Activated T-helper 17 cell treated with anti-CD3 and anti-CD28 coated beads, Interleukin-2, amount 50 U/mL, for 72 hours (primary cell): ENCODE data around the gene ECM2. TPM values are rescaled to one million over a fixed set of nuclear protein-coding genes. Genes with fewer than 3 reads are reported as not detected.

Experiments
- ATAC-seq: fragments of 150-1000 bp; cut with Tn5 transposase; replicated peaks from 2 replicates; pipeline ENCODE4 v1.10.0; 2021; ENCODE audit warnings: mild to moderate bottlenecking, moderate library complexity
- H3K27ac Mint-ChIP-seq: one replicate; pipeline ENCODE4 v1.8.0; 2022; ENCODE audit warnings: mixed read lengths
- H3K27me3 Mint-ChIP-seq: one replicate; pipeline ENCODE4 v1.8.0; 2022; ENCODE audit warnings: mixed read lengths
- H3K36me3 Mint-ChIP-seq: one replicate; pipeline ENCODE4 v1.8.0; 2022; ENCODE audit warnings: low read depth, mild to moderate bottlenecking, mixed read lengths
- H3K4me1 Mint-ChIP-seq: one replicate; pipeline ENCODE4 v1.8.0; 2022; ENCODE audit warnings: mixed read lengths
- H3K4me3 Mint-ChIP-seq: one replicate; pipeline ENCODE4 v1.8.0; 2022; ENCODE audit warnings: mild to moderate bottlenecking, mixed read lengths
- H3K9me3 Mint-ChIP-seq: one replicate; pipeline ENCODE4 v1.8.0; 2022; ENCODE audit warnings: mixed read lengths
- total RNA-seq, 2 donors: library from RNA; stranded (reverse); gene quantifications; one replicate each; pipeline ENCODE4 v1.2.3, GENCODE V29; 2022

The ECM2 gene
- total RNA-seq, 2 donors from 2014 or later = not detected

- ATAC-seq = no peak
- peaks cover 5% of the 10 kb centered on the region for H3K4me1 Mint-ChIP-seq
- H3K9me3 Mint-ChIP-seq = no peaks in the 10 kb centered on the region
- no peak overlapping the region for H3K4me3 Mint-ChIP-seq
- no peak overlapping the region for H3K27ac Mint-ChIP-seq
- no peaks in the 10 kb centered on the region for H3K27me3 Mint-ChIP-seq
- no peaks in the 10 kb centered on the region for H3K36me3 Mint-ChIP-seq
Measured at GRCh38 chr9:92478783-92479182, 57.0 kb downstream of the ECM2 start.

DNA sequence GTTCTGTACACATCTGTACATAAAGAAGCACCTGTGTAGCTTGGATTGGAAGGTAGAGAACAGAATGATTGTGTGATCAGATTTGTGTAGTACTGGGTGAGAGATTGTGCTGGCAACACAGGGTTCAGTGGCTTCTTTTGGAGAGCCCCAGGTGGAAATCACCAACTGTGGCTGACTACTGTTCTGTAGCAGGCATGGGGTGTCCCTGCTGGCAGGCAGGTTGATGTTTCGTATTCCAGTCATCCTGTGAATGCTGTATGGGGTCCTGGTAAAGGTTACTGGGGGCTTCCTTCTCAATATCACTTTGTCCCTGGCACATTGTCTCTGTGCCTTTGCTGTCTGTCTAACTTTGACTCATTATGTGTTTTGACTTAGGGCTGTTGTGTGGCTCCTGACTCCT is 58.8 kb downstream of the ECM2 start:
- H3K4me1 Mint-ChIP-seq = peaks cover 5% of the 10 kb centered on the region
- H3K27ac Mint-ChIP-seq = no peak overlapping the region
- ATAC-seq = peak; percentile 37
- H3K4me3 Mint-ChIP-seq = no peak overlapping the region
- no peaks in the 10 kb centered on the region for H3K27me3 Mint-ChIP-seq
- no peaks in the 10 kb centered on the region for H3K36me3 Mint-ChIP-seq
- no peaks in the 10 kb centered on the region for H3K9me3 Mint-ChIP-seq

GRCh38 chr9:92474587-92474986 is 61.2 kb downstream of the ECM2 start:
- no peak overlapping the region for H3K4me3 Mint-ChIP-seq
- H3K27ac Mint-ChIP-seq = no peak overlapping the region
- H3K4me1 Mint-ChIP-seq = no peaks in the 10 kb centered on the region
- no peak for ATAC-seq
- H3K36me3 Mint-ChIP-seq = no peaks in the 10 kb centered on the region
- no peaks in the 10 kb centered on the region for H3K9me3 Mint-ChIP-seq
- no peaks in the 10 kb centered on the region for H3K27me3 Mint-ChIP-seq

- Mint-ChIP-seq H3K36me3 (no peaks in the 10 kb centered on the region), H3K9me3 (no peaks in the 10 kb centered on the region), H3K4me1 (no peaks in the 10 kb centered on the region), H3K27ac (no peak overlapping the region), H3K27me3 (no peaks in the 10 kb centered on the region), H3K4me3 (no peak overlapping the region)
- ATAC-seq = no peak
Measured at GRCh38 chr9:92468206-92468605, 67.6 kb downstream of the ECM2 start.

GRCh38 chr9:92467511-92467910 is 68.3 kb downstream of the ECM2 start:
- Mint-ChIP-seq H3K9me3 (no peaks in the 10 kb centered on the region), H3K27me3 (no peaks in the 10 kb centered on the region), H3K4me1 (no peaks in the 10 kb centered on the region), H3K4me3 (no peak overlapping the region), H3K36me3 (no peaks in the 10 kb centered on the region), H3K27ac (no peak overlapping the region)
- ATAC-seq = no peak

DNA sequence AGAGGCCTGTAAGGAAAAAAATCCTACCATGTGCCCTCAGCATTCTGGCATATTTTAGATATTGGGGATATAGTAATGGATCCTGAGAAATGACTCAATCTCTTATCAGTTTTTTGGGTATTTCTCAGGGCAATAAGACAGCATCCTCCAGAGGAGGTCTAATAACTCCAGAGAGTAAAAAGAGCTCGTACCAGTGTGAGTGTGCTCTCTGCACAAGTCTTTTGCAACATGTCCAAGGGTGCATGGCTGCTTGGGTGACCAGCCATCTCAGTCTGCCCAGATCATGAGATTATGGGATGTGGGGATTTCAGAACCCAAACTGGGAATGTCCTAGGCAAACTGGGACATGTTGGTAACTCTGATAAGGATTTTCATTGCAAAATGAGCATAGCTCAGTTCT is 68.7 kb downstream of the ECM2 start:
- no peaks in the 10 kb centered on the region for H3K27me3 Mint-ChIP-seq
- H3K9me3 Mint-ChIP-seq = no peaks in the 10 kb centered on the region
- no peak overlapping the region for H3K27ac Mint-ChIP-seq
- no peak for ATAC-seq
- H3K4me1 Mint-ChIP-seq = no peaks in the 10 kb centered on the region
- no peak overlapping the region for H3K4me3 Mint-ChIP-seq
- no peaks in the 10 kb centered on the region for H3K36me3 Mint-ChIP-seq

- ATAC-seq = no peak
- Mint-ChIP-seq H3K4me3 (no peak overlapping the region), H3K36me3 (no peaks in the 10 kb centered on the region), H3K9me3 (no peaks in the 10 kb centered on the region), H3K27me3 (no peaks in the 10 kb centered on the region), H3K4me1 (no peaks in the 10 kb centered on the region), H3K27ac (no peak overlapping the region)
Measured at GRCh38 chr9:92463984-92464383, 71.8 kb downstream of the ECM2 start.

DNA sequence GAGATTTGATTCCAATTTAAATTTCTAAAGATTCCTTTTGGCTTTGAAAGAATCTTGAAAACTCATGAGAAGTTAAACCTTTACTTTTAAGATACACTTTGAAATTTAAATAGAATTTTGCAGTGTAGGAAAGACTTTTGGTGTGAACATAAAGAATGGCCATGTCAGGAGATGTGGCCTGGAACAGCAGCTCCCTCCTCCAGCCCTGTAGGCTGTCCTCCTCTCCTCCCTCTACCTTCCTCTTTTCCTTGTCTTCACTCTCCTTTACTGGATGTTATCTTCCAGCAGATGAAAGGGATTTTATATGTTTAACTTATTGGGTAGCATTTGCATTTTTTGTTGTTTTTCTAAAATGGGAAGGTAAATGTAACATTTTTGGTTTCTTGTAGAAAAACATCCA is 72.4 kb downstream of the ECM2 start:
- H3K4me3 Mint-ChIP-seq = no peak overlapping the region
- ATAC-seq = no peak
- H3K4me1 Mint-ChIP-seq = no peaks in the 10 kb centered on the region
- no peaks in the 10 kb centered on the region for H3K27me3 Mint-ChIP-seq
- H3K36me3 Mint-ChIP-seq = no peaks in the 10 kb centered on the region
- H3K27ac Mint-ChIP-seq = no peak overlapping the region
- H3K9me3 Mint-ChIP-seq = no peaks in the 10 kb centered on the region

- no peak overlapping the region for H3K4me3 Mint-ChIP-seq
- H3K27me3 Mint-ChIP-seq = no peaks in the 10 kb centered on the region
- no peak for ATAC-seq
- H3K4me1 Mint-ChIP-seq = no peaks in the 10 kb centered on the region
- H3K27ac Mint-ChIP-seq = no peak overlapping the region
- no peaks in the 10 kb centered on the region for H3K36me3 Mint-ChIP-seq
- H3K9me3 Mint-ChIP-seq = no peaks in the 10 kb centered on the region
Measured at GRCh38 chr9:92457576-92457975, 78.2 kb downstream of the ECM2 start.

DNA sequence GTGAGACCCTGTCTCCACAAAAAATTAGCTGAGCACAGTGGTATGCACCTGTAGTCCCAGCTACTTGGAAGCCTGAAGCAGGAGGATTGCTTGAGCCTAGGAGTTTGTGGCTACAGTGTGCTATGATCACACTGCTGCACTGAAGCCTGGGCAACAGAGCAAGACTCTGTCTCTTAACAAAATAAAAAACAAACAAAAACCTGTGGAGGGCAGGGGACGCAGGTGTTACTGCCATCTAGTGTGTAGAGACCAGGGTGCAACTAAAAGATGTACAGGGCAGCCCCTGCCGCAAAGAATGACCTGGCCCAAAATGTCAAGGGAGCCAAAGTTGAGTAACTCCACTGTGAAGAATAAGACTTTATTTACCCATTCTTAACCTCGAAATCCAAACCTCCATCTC is 80.6 kb downstream of the ECM2 start:
- no peaks in the 10 kb centered on the region for H3K4me1 Mint-ChIP-seq

DNA sequence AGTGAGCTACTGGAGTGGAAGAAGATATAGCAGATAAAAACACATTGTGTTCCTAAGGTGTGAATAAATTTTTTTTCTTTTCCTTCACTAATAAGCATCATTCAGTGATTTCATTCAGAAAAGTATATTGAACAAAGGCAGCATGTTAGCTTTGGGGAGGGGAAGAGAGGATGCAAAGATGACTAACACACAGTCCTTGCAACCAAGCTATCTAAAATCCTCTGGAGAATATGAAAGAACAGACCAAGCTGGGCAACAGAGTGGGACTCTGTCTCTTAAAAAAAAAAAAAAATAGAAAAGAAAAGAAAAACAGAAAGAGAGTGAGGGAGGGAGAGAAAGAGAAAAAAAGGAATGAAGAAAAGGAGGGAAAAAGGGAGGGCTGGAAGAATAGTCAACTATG is 89.3 kb downstream of the ECM2 start:
- no peaks in the 10 kb centered on the region for H3K4me1 Mint-ChIP-seq
- H3K36me3 Mint-ChIP-seq = no peaks in the 10 kb centered on the region
- no peak overlapping the region for H3K4me3 Mint-ChIP-seq
- no peak for ATAC-seq
- H3K27me3 Mint-ChIP-seq = no peaks in the 10 kb centered on the region
- no peak overlapping the region for H3K27ac Mint-ChIP-seq
- no peaks in the 10 kb centered on the region for H3K9me3 Mint-ChIP-seq

More for the DNA sequence above, 80.6 kb downstream of the ECM2 start:
- no peaks in the 10 kb centered on the region for H3K36me3 Mint-ChIP-seq
- no peak overlapping the region for H3K4me3 Mint-ChIP-seq
- no peaks in the 10 kb centered on the region for H3K27me3 Mint-ChIP-seq
- ATAC-seq = no peak
- H3K27ac Mint-ChIP-seq = no peak overlapping the region
- H3K9me3 Mint-ChIP-seq = no peaks in the 10 kb centered on the region

Other genes starting within 250 kb of the ECM2 start
- gene IARS1, start 242.3 kb downstream of the ECM2 start, total RNA-seq = 100 to 1,000 TPM; 130 to 206 TPM
- 10 to 100 TPM; 62.3 to 62.7 TPM for gene NOL8, start 210.6 kb downstream of the ECM2 start, total RNA-seq
- 10 to 100 TPM; 19.3 to 31.5 TPM for gene CENPP, start 210.0 kb downstream of the ECM2 start, total RNA-seq
- under 1 TPM in 1 of 2 donors, not detected in 1; 0.30 TPM for gene OGN, start 131.4 kb downstream of the ECM2 start, total RNA-seq
- gene OMD, start 111.5 kb downstream of the ECM2 start, total RNA-seq = not detected
- gene ASPN, start 53.5 kb downstream of the ECM2 start, total RNA-seq = not detected
- gene IPPK, start 134.1 kb upstream of the ECM2 start, total RNA-seq = 10 to 100 TPM; 15.1 to 18.1 TPM
- gene BICD2, start 228.8 kb upstream of the ECM2 start, total RNA-seq = 10 to 100 TPM; 14.2 to 24.9 TPM